ENCODE measurements around the gene NT5C2.
A peak's percentile ranks its signal among the peaks of the same experiment; 100 is the strongest.
"Not testable (repeated sequence)": the region's sequence is repeated elsewhere in the genome, so short reads cannot be mapped to it uniquely, and the experiment has no call there.

NT5C2 gene

GRCh38 chr10:103193107-103193819 lies at the start of gene NT5C2:
NT5C2 (minus strand) TSS chr10:103193272; CDS start chr10:103174958, 18,314 bp downstream.
- peak; percentile 86 for DNase-seq

- no peak for DNase-seq
Observed at GRCh38 chr10:103241262-103242011, 48.4 kb upstream of the NT5C2 start.

GRCh38 chr10:103238506-103239252 lies 45.6 kb upstream of the NT5C2 start:
- no peak for DNase-seq

- no peak for DNase-seq
Observed at GRCh38 chr10:103235775-103236174, 42.7 kb upstream of the NT5C2 start.

GRCh38 chr10:103232772-103233488 lies 39.9 kb upstream of the NT5C2 start:
- no peak for DNase-seq

GRCh38 chr10:103232131-103232673 lies 39.1 kb upstream of the NT5C2 start:
- DNase-seq: no peak

- DNase-seq: no peak
Observed at GRCh38 chr10:103231047-103231551, 38.0 kb upstream of the NT5C2 start.

- no peak for DNase-seq
Observed at GRCh38 chr10:103227416-103227815, 34.3 kb upstream of the NT5C2 start.

- no peak for DNase-seq
Observed at GRCh38 chr10:103225939-103226338, 32.9 kb upstream of the NT5C2 start.

GRCh38 chr10:103224721-103225120 lies 31.6 kb upstream of the NT5C2 start:
- not testable (repeated sequence) for DNase-seq

- no peak for DNase-seq
Observed at GRCh38 chr10:103224133-103224532, 31.1 kb upstream of the NT5C2 start.

- DNase-seq: not testable (repeated sequence)
Observed at GRCh38 chr10:103216362-103216761, 23.3 kb upstream of the NT5C2 start.

- no peak for DNase-seq
Observed at GRCh38 chr10:103215601-103216000, 22.5 kb upstream of the NT5C2 start.

- DNase-seq: not testable (repeated sequence)
Observed at GRCh38 chr10:103210262-103210661, 17.2 kb upstream of the NT5C2 start.

GRCh38 chr10:103207643-103208042 lies 14.6 kb upstream of the NT5C2 start:
- not testable (repeated sequence) for DNase-seq

- DNase-seq: no peak
Observed at GRCh38 chr10:103207141-103207540, 14.1 kb upstream of the NT5C2 start.

- DNase-seq: not testable (repeated sequence)
Observed at GRCh38 chr10:103206715-103207114, 13.6 kb upstream of the NT5C2 start.

- not testable (repeated sequence) for DNase-seq
Observed at GRCh38 chr10:103205401-103205800, 12.3 kb upstream of the NT5C2 start.

GRCh38 chr10:103204353-103205255 lies 11.5 kb upstream of the NT5C2 start:
- DNase-seq: no peak

- no peak for DNase-seq
Observed at GRCh38 chr10:103203466-103203865, 10.4 kb upstream of the NT5C2 start.

GRCh38 chr10:103202319-103202718 lies 9.2 kb upstream of the NT5C2 start:
- no peak for DNase-seq
